GM04503 (cell line): ENCODE results near the gene KLF7.

ENCODE experiments used
- DNase-seq: peaks from one replicate; pipeline ENCODE4 v3.0.0-alpha.2; 2012; ENCODE audit warnings: low read depth

KLF7 gene

DNA sequence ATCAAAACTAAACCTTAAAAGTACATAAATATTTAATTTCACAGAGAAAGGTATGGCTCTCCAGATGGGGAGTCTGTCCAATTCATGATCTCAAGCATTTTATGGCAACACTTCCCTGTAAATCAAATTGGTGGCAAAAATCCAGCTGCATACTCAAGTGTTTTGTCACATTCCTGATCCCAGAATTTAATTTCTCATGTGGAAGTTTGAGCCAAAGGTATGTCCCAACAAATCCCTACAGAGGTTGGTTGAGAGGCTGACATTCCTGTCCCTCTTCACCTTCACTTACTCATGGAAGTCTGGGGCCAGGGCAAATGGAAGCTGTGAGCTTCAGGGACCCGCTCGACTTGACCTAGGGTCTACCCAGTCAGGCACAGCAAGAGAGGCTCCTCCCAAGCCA, 17.7 kb downstream of the KLF7 start:
- peak; percentile 71 for DNase-seq

DNA sequence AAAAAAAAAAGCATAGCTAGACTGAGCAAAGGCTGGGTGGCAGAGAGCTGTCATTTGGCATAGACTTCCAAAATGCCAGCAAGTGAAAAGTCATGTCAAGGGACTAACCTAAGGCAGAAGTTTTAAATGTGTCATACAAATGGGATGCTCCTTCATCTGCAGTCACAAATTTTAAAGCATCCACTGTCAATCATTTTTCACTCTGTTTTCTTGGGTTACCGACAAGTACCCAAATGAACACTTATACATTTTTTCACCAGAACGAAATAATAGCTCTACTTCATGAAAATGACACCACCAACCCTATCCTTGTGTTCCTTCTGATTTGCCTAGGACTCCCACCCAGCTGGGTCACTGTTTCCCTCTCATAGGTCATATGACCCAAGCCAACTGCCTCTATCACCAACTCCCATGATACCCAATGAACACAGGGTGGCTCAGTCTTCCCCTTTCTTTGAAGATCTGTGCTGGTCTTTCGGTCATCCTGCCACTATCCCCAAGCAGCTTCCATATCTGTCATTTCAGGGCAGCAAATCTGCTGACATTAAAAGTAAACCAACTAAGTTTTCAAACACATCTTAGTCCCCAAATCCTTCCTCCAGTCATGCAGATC, 21.5 kb downstream of the KLF7 start:
- DNase-seq, result no peak

- peak; percentile 75 for DNase-seq
Measured at GRCh38 chr2:207143215-207144172, 22.3 kb downstream of the KLF7 start.

DNA sequence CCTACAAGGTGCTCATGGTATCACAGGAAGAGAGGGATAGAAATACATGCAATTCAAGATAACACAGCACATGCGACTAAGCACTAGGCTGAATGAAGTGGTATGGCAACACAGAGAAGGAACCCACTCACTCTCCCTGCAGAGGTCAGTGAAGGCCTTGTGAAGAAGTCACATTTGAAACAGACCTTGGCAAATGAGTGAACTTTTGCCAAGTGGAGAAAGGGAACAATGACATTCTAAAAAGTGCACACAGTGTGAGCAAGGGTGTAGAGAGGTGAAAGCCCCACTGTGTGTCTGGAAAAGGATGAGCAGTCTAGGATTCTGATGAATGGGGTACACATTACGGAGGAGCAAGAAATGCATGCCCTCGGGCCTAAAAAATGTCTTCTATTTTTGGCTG, 23.3 kb downstream of the KLF7 start:
- DNase-seq, result no peak

- DNase-seq, result no peak
Measured at GRCh38 chr2:207141386-207141785, 24.4 kb downstream of the KLF7 start.

- no peak for DNase-seq
Measured at GRCh38 chr2:207140265-207140664, 25.5 kb downstream of the KLF7 start.

- no peak for DNase-seq
Measured at GRCh38 chr2:207139552-207139951, 26.2 kb downstream of the KLF7 start.

DNA sequence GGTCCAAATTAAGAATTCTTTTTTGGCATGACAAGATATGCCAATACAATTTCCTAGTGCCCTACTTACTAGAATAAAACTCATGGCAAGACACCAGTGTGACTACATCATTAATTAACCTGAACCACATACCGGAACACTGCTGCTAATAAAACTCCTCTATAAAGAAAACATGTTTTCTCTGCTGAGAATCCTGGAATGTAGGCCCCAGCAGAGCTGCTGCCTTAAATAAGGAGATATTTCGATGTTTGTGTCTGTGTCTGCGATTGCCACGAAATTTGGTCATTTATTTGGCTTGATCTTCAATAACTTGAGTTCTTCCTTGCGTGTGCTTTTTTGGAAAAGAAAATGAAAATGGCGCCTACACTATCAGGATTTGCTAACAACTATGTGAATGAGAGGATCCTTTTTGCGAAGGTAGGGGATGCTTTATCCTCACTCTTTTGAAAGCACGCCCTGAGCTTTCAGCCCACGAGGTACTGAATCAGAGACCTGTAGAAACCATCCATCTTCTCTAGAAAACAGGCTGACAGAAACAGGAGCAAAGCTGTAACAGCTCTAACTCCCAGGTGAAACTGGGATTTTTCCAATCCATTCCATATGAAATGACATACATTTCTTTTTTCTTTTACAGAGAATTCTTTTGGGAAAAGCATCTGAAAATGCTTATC, 27.0 kb downstream of the KLF7 start:
- no peak for DNase-seq

DNA sequence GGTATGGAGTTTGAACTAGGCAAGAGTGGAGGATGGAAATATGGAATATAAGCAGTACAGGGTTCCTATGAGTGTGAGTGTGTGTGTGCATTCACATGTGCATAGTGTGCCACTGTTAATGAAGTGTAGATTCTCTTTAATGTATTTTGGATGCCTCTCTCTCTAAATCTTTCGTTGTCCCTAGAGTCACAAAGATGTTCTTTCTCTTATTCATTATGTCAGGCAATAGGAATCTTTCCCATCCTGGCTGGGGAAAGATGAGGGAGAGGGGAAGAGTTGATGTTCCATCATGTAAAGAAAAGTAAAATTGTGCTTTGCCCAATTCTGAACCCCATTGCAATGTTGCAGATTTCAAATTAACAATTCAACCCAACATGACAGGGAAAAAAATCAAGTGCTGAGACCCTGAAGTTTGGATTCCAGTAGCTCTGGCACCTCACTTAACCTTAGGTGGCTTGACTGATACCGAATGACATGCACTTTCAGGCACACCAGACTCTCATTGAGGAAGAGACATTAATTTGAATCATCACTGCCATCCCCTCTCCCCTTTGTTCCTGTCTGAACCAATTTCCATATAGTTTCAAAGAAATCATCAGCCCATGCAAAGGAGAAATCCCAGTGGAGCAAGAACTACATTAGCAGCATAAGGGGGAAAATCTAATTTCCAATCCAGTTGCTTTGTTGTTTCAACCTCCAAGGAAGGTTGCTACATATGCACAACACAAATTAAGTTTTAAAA, 28.0 kb downstream of the KLF7 start:
- DNase-seq, result no peak

- no peak for DNase-seq
Measured at GRCh38 chr2:207136874-207137273, 28.9 kb downstream of the KLF7 start.

DNA sequence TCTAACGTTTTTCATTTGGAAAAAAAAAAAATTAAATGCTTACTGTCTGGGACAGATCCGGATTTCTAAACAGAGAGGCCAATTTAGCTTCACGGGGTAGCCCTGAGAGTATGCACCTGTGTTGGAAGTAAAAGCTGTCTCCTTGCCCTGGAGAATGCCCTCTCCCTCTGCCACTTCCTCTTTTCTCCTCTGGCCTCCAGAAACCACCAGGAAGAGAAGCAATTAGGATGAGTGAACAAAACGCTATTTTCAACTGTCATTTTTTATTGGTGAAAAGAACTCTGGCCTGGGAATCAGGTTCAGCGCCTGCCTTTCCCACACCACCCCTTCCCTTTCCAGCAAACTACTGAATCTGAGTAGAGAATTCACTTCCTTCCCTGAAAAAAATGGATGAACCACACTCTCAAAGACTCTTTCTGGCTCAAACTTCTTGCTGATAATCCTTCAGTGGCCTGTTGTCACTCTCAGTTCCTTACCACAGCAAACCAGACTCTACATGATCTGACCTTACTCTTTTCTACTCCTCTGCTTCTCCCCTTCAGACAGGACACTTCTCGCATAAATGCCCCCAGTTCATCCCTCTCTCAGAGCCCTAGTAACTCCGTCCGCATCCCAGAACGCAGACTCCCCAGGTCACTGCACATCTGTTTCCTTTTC, 29.8 kb downstream of the KLF7 start:
- DNase-seq, result no peak

- DNase-seq, result peak; percentile 26
Measured at GRCh38 chr2:207135340-207135739, 30.4 kb downstream of the KLF7 start.

- DNase-seq, result peak; percentile 56
Measured at GRCh38 chr2:207133820-207134519, 31.8 kb downstream of the KLF7 start.

DNA sequence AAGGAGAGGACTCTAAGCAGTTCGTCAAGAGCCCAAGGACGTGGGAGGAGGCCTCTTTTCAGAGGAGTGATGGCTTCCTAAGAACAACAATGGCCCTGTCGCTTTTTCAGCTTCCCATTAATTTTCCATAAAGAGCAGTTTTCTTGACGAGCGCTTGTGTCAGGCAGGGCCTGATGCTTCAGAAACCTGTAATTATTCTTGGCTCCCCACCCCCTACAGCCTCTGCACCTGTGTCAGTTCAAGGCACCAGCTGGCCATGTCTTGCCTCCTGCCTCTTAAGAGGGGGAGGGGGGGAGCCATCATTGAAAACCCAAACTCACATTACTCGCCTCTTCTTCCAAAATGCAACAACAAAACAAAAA, 32.3 kb downstream of the KLF7 start:
- no peak for DNase-seq

- DNase-seq, result no peak
Measured at GRCh38 chr2:207132019-207132418, 33.7 kb downstream of the KLF7 start.

- DNase-seq, result no peak
Measured at GRCh38 chr2:207131594-207131993, 34.2 kb downstream of the KLF7 start.

DNA sequence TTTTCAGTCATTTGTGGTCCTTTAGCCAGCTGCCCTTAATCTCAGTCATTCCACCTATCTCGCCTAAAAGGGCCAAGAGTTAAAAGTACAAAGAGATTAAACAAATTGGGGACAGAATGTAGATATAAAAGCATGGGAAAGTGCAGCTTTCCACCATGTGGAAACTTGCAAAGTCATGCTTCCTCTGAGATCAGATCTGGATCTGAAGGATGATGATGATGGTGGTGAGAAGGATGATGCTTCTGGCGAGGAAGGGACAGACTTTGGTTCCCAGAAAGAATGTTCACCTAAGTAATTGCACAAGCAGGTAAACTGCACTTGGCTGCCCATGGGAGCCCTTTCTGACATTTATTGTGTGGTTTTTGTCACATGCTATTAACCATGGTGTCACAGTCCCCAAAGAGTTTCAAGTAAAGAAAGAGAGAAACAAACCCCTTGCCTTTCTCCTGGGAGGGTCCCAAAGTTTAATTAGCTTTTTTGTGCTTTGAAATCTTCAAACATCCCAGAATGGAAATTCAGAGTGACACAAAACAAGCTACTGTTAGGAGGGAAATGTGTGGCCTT, 34.7 kb downstream of the KLF7 start:
- DNase-seq, result no peak

DNA sequence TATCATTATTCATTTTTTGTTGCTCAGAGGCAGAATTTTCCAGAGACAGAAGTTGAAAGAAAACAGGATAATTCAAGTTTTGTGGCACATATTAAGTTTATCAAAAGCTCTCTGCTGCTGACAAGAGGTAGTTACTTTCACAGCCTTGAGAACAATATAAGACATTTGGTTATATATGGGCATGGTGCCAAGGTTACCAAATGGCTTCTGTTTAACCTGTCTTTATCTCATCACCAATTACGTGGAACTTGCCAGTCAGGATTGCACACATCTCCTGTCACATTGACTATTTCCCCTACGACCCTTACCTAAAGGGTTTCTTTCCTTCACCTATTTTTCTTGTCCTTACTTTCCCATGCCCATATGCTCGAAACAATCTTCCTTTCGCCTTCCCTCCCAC, 35.9 kb downstream of the KLF7 start:
- DNase-seq, result no peak

DNA sequence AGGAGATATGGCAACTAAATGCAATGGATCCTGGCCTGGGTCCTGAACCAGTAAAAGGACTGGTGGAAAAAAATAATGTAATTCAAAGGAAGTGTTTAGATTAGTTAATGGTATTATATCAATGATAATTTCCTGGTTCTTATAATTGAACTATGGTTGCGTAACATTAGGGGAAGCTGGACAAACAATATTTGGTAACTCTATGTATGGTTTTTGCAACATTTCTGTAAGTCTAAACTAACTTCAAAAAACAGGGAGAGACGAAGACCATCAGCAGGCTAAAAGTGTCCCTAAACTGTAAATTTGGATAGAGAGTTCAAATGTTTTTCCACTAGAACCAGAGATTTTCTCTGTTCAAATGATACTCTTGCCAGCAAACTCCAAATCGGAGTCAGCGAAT, 36.9 kb downstream of the KLF7 start:
- no peak for DNase-seq

- DNase-seq, result no peak
Measured at GRCh38 chr2:207126724-207127308, 38.9 kb downstream of the KLF7 start.
